ENCODE data around the gene TOR2A. TPM values are rescaled to one million over a fixed set of nuclear protein-coding genes. Genes with fewer than 3 reads are reported as not detected.

Gene TOR2A
- total RNA-seq, 1 experiment from 2014 or later, result 16.4 TPM

- BruUV-seq (replicated peaks), result no TSS peak
- Histone ChIP-seq H3K4me3 (no peak overlapping the region), H3F3A (ENCODE audit: insufficient read depth, low read depth) (peaks cover 5% of the 10 kb centered on the region; the same call in 1 of the 2 replicates), H3K9me3 (ENCODE audit: insufficient read depth, low read depth) (no peaks in the 10 kb centered on the region), H3K79me2 (ENCODE audit: low read depth) (no peaks in the 10 kb centered on the region), H3K36me3 (ENCODE audit: low read depth) (no peaks in the 10 kb centered on the region), H3K9me2 (ENCODE audit: insufficient read depth) (no peaks in the 10 kb centered on the region), H3K4me2 (no peak overlapping the region), H3K27ac (no peak overlapping the region), H3K27me3 (ENCODE audit: insufficient read depth, low read depth) (no peaks in the 10 kb centered on the region), H3K4me1 (replicated peaks; ENCODE audit: insufficient read depth) (peaks cover 6% of the 10 kb centered on the region; the same call in 1 of the 2 replicates), H2AFZ (no peak overlapping the region), H4K20me1 (ENCODE audit: insufficient read depth) (no peaks in the 10 kb centered on the region)
- intact Hi-C loops (cut with micrococcal nuclease; ENCODE audit: unreplicated experiment), result loop anchor here (5.0 kb wide), 1 partner anchor 790 kb away; no protein-coding TSS in a partner anchor
- TF ChIP-seq EZH2 (IDR thresholded peaks at IDR 0.05; ENCODE audit: low read depth) (no peak), CTCF (conservative IDR thresholded peaks at IDR 0.05) (no peak)
- no peak for DNase-seq
- CTCF ChIA-PET, result no interaction called here
- POLR2A ChIA-PET (ENCODE audit: unreplicated experiment), result no interaction called here
Measured at GRCh38 chr9:127732444-127732843, 2.6 kb downstream of the TOR2A start.

GRCh38 chr9:127731938-127732337 lies 3.2 kb downstream of the TOR2A start:
- ChIA-PET POLR2A (ENCODE audit: unreplicated experiment) (no interaction called here), CTCF (no interaction called here)
- intact Hi-C loops (cut with micrococcal nuclease; ENCODE audit: unreplicated experiment), result loop anchor here (5.0 kb wide), 1 partner anchor 790 kb away; no protein-coding TSS in a partner anchor

GRCh38 chr9:127730799-127731410 lies 4.2 kb downstream of the TOR2A start:
- BruUV-seq (replicated peaks), result no TSS peak

More at GRCh38 chr9:127731938-127732337, 3.2 kb downstream of the TOR2A start:
- H3K4me1 ChIP-seq (replicated peaks; ENCODE audit: insufficient read depth), result peaks cover 6% of the 10 kb centered on the region; the same call in 1 of the 2 replicates
- DNase-seq, result no peak
- no peaks in the 10 kb centered on the region for H3K36me3 ChIP-seq (ENCODE audit: low read depth)
- no peak overlapping the region for H3K27ac ChIP-seq
- peaks cover 5% of the 10 kb centered on the region; the same call in 1 of the 2 replicates for H3F3A ChIP-seq (ENCODE audit: insufficient read depth, low read depth)
- H3K4me2 ChIP-seq, result no peak overlapping the region
- no peaks in the 10 kb centered on the region for H3K9me3 ChIP-seq (ENCODE audit: insufficient read depth, low read depth)
- no peak overlapping the region for H2AFZ ChIP-seq
- H3K9me2 ChIP-seq (ENCODE audit: insufficient read depth), result no peaks in the 10 kb centered on the region
- BruUV-seq (replicated peaks), result no TSS peak
- no peaks in the 10 kb centered on the region for H3K27me3 ChIP-seq (ENCODE audit: insufficient read depth, low read depth)
- H4K20me1 ChIP-seq (ENCODE audit: insufficient read depth), result no peaks in the 10 kb centered on the region
- TF ChIP-seq CTCF (conservative IDR thresholded peaks at IDR 0.05) (no peak), EZH2 (IDR thresholded peaks at IDR 0.05; ENCODE audit: low read depth) (no peak)
- H3K79me2 ChIP-seq (ENCODE audit: low read depth), result no peaks in the 10 kb centered on the region
- no peak overlapping the region for H3K4me3 ChIP-seq

More at GRCh38 chr9:127730799-127731410, 4.2 kb downstream of the TOR2A start:
- H3K4me3 ChIP-seq, result no peak overlapping the region
- ChIA-PET CTCF (no interaction called here), POLR2A (ENCODE audit: unreplicated experiment) (interaction anchor here (0.6 kb wide), 1 partner anchor 190 kb away, joined by 5 read pairs; no protein-coding TSS in a partner anchor)
- intact Hi-C loops (cut with micrococcal nuclease; ENCODE audit: unreplicated experiment), result loop anchor here (5.0 kb wide), 1 partner anchor 789 kb away; no protein-coding TSS in a partner anchor
- no peaks in the 10 kb centered on the region for H3K79me2 ChIP-seq (ENCODE audit: low read depth)
- no peaks in the 10 kb centered on the region for H3K27me3 ChIP-seq (ENCODE audit: insufficient read depth, low read depth)
- no peaks in the 10 kb centered on the region for H3K36me3 ChIP-seq (ENCODE audit: low read depth)
- no peak for TF ChIP-seq CTCF (conservative IDR thresholded peaks at IDR 0.05)
- no peak for TF ChIP-seq EZH2 (IDR thresholded peaks at IDR 0.05; ENCODE audit: low read depth)
- H3K9me2 ChIP-seq (ENCODE audit: insufficient read depth), result no peaks in the 10 kb centered on the region
- H2AFZ ChIP-seq, result no peak overlapping the region
- no peak overlapping the region for H3K27ac ChIP-seq
- H3F3A ChIP-seq (ENCODE audit: insufficient read depth, low read depth), result peaks cover 5% of the 10 kb centered on the region; the same call in 1 of the 2 replicates
- DNase-seq, result peak in 1 of 2 experiments; percentile 15
- H3K9me3 ChIP-seq (ENCODE audit: insufficient read depth, low read depth), result no peaks in the 10 kb centered on the region
- H3K4me1 ChIP-seq (replicated peaks; ENCODE audit: insufficient read depth), result peaks cover 6% of the 10 kb centered on the region; the same call in 1 of the 2 replicates
- H3K4me2 ChIP-seq, result no peak overlapping the region
- H4K20me1 ChIP-seq (ENCODE audit: insufficient read depth), result no peaks in the 10 kb centered on the region
